ENCODE results near the gene ANKRD17.

The ANKRD17 gene

DNA sequence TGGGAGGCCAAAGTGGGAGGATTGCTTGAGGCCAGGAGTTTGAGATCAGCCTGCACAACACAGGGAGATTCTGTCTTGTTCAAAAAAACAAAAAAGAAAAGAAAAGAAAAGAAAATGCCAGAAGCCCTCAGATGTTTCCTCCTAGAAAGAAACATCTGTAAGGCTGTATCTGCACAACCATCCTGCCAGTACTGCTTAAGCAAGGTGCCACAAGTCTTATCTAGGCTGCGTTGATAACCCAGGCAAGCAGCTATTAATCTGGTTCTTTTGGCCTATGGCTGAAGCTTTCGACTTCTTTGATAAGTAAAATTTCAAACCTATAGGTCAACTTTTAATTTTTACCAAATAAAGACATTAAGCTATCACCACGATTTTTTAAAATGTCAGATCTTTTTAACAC, 192.2 kb downstream of the ANKRD17 start:
- TF ChIP-seq, protein P1, sequence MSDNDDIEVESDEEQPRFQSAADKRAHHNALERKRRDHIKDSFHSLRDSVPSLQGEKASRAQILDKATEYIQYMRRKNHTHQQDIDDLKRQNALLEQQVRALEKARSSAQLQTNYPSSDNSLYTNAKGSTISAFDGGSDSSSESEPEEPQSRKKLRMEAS (IDR thresholded peaks at IDR 0.05), result no peak
- TF ChIP-seq CEBPB (IDR thresholded peaks at IDR 0.05) (no peak), TAF1 (IDR thresholded peaks at IDR 0.05; ENCODE audit: low read depth) (no peak), EP300 (IDR thresholded peaks at IDR 0.05; ENCODE audit: borderline replicate concordance) (no peak), RAD21 (IDR thresholded peaks at IDR 0.05; ENCODE audit: low read depth) (no peak), YY1 (IDR thresholded peaks at IDR 0.05; ENCODE audit: low read depth) (no peak), EGR1 (IDR thresholded peaks at IDR 0.05) (no peak), ZBTB7A (IDR thresholded peaks at IDR 0.05; ENCODE audit: low read depth) (no peak), TCF12 (IDR thresholded peaks at IDR 0.05; ENCODE audit: low read depth) (no peak), TEAD4 (IDR thresholded peaks at IDR 0.05) (no peak), FOXM1 (IDR thresholded peaks at IDR 0.05; ENCODE audit: borderline replicate concordance, low read depth) (no peak), NFIC (IDR thresholded peaks at IDR 0.05) (no peak), CREB1 (IDR thresholded peaks at IDR 0.05; ENCODE audit: low read depth) (no peak)
- TF ChIP-seq, protein P2, sequence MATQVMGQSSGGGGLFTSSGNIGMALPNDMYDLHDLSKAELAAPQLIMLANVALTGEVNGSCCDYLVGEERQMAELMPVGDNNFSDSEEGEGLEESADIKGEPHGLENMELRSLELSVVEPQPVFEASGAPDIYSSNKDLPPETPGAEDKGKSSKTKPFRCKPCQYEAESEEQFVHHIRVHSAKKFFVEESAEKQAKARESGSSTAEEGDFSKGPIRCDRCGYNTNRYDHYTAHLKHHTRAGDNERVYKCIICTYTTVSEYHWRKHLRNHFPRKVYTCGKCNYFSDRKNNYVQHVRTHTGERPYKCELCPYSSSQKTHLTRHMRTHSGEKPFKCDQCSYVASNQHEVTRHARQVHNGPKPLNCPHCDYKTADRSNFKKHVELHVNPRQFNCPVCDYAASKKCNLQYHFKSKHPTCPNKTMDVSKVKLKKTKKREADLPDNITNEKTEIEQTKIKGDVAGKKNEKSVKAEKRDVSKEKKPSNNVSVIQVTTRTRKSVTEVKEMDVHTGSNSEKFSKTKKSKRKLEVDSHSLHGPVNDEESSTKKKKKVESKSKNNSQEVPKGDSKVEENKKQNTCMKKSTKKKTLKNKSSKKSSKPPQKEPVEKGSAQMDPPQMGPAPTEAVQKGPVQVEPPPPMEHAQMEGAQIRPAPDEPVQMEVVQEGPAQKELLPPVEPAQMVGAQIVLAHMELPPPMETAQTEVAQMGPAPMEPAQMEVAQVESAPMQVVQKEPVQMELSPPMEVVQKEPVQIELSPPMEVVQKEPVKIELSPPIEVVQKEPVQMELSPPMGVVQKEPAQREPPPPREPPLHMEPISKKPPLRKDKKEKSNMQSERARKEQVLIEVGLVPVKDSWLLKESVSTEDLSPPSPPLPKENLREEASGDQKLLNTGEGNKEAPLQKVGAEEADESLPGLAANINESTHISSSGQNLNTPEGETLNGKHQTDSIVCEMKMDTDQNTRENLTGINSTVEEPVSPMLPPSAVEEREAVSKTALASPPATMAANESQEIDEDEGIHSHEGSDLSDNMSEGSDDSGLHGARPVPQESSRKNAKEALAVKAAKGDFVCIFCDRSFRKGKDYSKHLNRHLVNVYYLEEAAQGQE (IDR thresholded peaks at IDR 0.05; ENCODE audit: low read depth), result no peak

DNA sequence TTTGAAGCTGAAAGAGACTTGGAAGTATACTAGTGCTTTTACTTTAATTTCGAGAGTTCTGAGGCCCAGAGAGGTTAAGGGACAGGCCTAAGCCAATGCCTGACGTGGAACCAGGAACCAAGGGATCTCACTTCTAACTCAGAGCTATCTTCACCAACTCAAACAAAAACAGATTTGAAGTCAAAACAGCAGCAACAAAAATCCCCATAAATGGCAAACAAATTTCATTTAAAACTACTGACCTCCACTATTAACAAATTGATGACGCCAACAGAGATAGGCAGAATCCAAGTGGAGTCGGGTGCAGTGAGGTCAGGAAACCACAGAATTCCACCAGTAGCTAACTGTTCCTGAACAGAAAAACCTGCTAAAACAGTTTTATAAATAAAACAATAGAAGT, 194.1 kb downstream of the ANKRD17 start:
- TF ChIP-seq, protein P3, sequence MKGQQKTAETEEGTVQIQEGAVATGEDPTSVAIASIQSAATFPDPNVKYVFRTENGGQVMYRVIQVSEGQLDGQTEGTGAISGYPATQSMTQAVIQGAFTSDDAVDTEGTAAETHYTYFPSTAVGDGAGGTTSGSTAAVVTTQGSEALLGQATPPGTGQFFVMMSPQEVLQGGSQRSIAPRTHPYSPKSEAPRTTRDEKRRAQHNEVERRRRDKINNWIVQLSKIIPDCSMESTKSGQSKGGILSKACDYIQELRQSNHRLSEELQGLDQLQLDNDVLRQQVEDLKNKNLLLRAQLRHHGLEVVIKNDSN (IDR thresholded peaks at IDR 0.05), result no peak
- TF ChIP-seq NFIC (IDR thresholded peaks at IDR 0.05), result no peak

DNA sequence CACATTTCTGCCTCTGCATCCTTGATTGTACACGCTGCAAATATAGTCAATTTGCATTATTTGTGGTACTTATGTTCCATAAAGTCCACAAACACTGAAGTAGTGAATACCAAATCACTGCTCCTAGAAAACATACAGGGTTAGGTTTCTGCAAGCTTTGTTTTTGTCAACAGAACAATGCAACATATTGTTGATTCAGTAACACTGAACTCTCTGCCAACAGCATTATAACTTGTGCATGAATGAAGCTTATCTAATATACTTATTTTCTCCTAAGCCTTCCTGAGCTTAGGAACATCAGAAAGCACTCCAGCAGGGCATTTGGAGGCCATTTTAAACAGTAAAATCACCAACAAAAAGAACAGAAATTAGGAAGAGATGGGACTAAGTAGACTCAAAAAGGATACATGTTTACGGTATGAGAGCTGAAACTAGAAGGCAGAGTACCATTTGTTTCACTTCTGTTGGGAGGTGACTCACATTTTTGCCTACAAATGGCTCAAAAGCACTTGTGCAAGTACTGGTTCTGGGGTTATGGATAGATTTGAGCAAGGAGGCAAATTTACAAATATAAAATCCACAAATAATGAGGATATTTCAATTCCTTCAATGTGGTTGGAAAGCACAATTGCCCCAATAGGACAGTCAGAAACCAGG, 203.2 kb downstream of the ANKRD17 start:
- TF ChIP-seq FOXM1 (IDR thresholded peaks at IDR 0.05; ENCODE audit: borderline replicate concordance, low read depth) (no peak), TEAD4 (IDR thresholded peaks at IDR 0.05) (no peak), TCF12 (IDR thresholded peaks at IDR 0.05; ENCODE audit: low read depth) (no peak), ZBTB7A (IDR thresholded peaks at IDR 0.05; ENCODE audit: low read depth) (no peak), RAD21 (IDR thresholded peaks at IDR 0.05; ENCODE audit: low read depth) (no peak), NFIC (IDR thresholded peaks at IDR 0.05) (no peak), CEBPB (IDR thresholded peaks at IDR 0.05) (no peak), TAF1 (IDR thresholded peaks at IDR 0.05; ENCODE audit: low read depth) (no peak), CREB1 (IDR thresholded peaks at IDR 0.05; ENCODE audit: low read depth) (no peak), EP300 (IDR thresholded peaks at IDR 0.05; ENCODE audit: borderline replicate concordance) (no peak), EGR1 (IDR thresholded peaks at IDR 0.05) (no peak), YY1 (IDR thresholded peaks at IDR 0.05; ENCODE audit: low read depth) (no peak)
- TF ChIP-seq, protein P1 (IDR thresholded peaks at IDR 0.05), result no peak
- TF ChIP-seq, protein P2 (IDR thresholded peaks at IDR 0.05; ENCODE audit: low read depth), result no peak
- TF ChIP-seq, protein P3 (IDR thresholded peaks at IDR 0.05), result no peak

DNA sequence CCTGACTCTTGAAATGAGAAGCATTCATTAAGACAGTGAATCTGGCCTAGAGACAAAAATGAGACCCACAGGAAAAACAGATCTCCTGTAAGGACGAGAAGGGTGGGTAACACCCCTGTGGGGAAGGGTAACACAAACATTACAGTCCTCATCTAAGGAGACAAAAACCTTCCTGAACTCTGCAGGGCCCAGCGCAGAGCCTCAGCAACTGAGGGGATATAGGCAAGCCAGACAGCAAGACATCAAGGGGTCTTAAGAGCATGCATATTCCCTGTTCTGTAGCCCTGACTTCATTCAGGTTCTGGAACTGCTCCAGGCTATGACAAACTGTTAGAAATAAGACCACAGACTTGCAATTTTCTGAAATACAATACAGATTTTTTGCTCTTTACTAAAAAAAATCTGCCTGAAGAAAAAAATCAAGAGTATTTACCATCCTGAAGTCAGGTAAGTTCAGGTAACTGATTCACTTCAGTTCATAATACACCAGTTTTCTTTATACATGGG, 204.6 kb downstream of the ANKRD17 start:
- no peak for TF ChIP-seq CEBPB (IDR thresholded peaks at IDR 0.05)
- TF ChIP-seq EP300 (IDR thresholded peaks at IDR 0.05; ENCODE audit: borderline replicate concordance), result no peak
- TF ChIP-seq FOXM1 (IDR thresholded peaks at IDR 0.05; ENCODE audit: borderline replicate concordance, low read depth), result no peak

DNA sequence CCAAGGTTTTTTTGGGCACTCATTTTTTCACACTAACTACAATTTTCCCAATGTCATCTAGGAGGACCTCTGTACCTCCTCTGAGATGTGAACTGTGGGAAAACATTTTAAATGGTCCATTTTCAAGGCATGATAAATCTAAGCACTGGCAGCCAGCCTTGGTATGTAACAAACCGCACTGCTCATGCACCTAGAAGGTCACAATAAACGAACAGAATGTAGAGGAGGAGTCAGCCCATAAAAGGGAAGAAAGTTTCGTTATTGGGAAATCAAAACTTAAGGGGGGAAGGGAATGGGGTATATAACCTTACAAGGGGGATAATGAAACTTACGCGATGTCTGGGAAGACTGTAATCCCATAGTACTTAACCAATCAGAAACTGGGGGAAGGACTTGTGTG, 205.5 kb downstream of the ANKRD17 start:
- TF ChIP-seq EGR1 (IDR thresholded peaks at IDR 0.05), result no peak
- TF ChIP-seq, protein P3 (IDR thresholded peaks at IDR 0.05), result no peak
- TF ChIP-seq TAF1 (IDR thresholded peaks at IDR 0.05; ENCODE audit: low read depth), result no peak
- no peak for TF ChIP-seq CREB1 (IDR thresholded peaks at IDR 0.05; ENCODE audit: low read depth)
- TF ChIP-seq CEBPB (IDR thresholded peaks at IDR 0.05), result no peak
- TF ChIP-seq FOXM1 (IDR thresholded peaks at IDR 0.05; ENCODE audit: borderline replicate concordance, low read depth), result no peak
- no peak for TF ChIP-seq EP300 (IDR thresholded peaks at IDR 0.05; ENCODE audit: borderline replicate concordance)
- TF ChIP-seq, protein P2 (IDR thresholded peaks at IDR 0.05; ENCODE audit: low read depth), result no peak
- no peak for TF ChIP-seq TEAD4 (IDR thresholded peaks at IDR 0.05)
- TF ChIP-seq, protein P1 (IDR thresholded peaks at IDR 0.05), result no peak
- TF ChIP-seq ZBTB7A (IDR thresholded peaks at IDR 0.05; ENCODE audit: low read depth), result no peak
- TF ChIP-seq YY1 (IDR thresholded peaks at IDR 0.05; ENCODE audit: low read depth), result no peak
- no peak for TF ChIP-seq TCF12 (IDR thresholded peaks at IDR 0.05; ENCODE audit: low read depth)

Measured in Ishikawa (cell line).